Measurements from ENCODE around the gene STK17A.

- TF ChIP-seq POLR2AphosphoS5 (IDR thresholded peaks at IDR 0.05; ENCODE audit: low read depth, low read length) (no peak), TAF1 (IDR thresholded peaks at IDR 0.05; ENCODE audit: borderline replicate concordance, insufficient read depth, low read length) (no peak), SIN3A (IDR thresholded peaks at IDR 0.05; ENCODE audit: borderline replicate concordance, insufficient read depth, low read length) (no peak), REST (IDR thresholded peaks at IDR 0.05; ENCODE audit: insufficient read depth in 1 of 2, low read depth in 2 of 2, low read length in 2 of 2) (no peak)
Measured at GRCh38 chr7:43553999-43554398, 28.9 kb upstream of the STK17A start.
